HG02798 (cell line): Measurements from ENCODE around the gene ATP10D.
"Not testable (repeated sequence)": the region's sequence is repeated elsewhere in the genome, so short reads cannot be mapped to it uniquely, and the experiment has no call there.

Experiments
- ATAC-seq: cut with Tn5 transposase; IDR thresholded peaks from one replicate; pipeline ENCODE4 v1.9.1; 2021; ENCODE audit warnings: mild to moderate bottlenecking; ENCODE audit not compliant: unreplicated experiment, poor library complexity

The ATP10D gene

DNA sequence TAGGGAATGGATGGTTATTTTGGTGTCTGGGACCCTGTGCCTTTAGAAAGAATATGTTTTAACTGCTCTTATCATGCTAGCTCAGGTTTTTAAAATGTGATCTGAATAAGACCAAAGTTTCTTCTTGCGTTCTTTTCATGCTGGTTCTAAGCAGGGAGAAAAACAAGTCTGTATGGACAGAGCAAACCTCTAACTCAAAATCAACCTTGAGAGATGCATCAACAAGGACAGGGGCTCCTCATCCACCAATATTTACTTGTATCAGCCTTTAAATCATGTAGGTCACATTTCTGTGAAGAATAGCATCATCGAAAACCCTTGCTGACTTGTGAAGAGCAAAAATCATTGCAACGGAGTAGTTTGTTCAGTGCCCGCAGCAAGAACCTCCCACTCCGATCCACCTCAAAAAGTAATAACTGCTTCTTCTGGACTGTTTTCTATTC is 1.2 kb downstream of the ATP10D start:
- no peak for ATAC-seq

- not testable (repeated sequence) for ATAC-seq
These were observed 1.7 kb downstream of the ATP10D start for GRCh38 chr4:47486727-47487126.

GRCh38 chr4:47488706-47489105 is 3.6 kb downstream of the ATP10D start:
- ATAC-seq, result no peak

- peak; percentile 83 for ATAC-seq
These were observed 5.5 kb downstream of the ATP10D start for GRCh38 chr4:47490550-47490949.

GRCh38 chr4:47493238-47494123 is 8.4 kb downstream of the ATP10D start:
- ATAC-seq, result peak; percentile 59

DNA sequence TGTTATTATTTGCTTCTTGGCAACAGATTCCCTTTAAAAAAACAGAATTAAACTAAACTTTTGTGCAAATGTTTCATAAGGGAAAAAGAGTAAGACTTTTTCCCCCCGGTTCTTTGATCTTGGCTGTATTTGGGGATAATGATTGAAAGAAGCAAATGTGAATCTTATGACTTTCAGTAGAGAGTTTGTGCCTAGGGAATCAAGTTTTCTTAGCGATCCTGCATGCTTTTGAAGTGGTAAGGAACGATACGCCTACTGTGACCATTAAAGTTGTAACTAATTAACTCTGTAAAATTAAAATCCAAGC is 9.0 kb downstream of the ATP10D start:
- ATAC-seq, result no peak

GRCh38 chr4:47498899-47499298 is 13.8 kb downstream of the ATP10D start:
- peak; percentile 43 for ATAC-seq

DNA sequence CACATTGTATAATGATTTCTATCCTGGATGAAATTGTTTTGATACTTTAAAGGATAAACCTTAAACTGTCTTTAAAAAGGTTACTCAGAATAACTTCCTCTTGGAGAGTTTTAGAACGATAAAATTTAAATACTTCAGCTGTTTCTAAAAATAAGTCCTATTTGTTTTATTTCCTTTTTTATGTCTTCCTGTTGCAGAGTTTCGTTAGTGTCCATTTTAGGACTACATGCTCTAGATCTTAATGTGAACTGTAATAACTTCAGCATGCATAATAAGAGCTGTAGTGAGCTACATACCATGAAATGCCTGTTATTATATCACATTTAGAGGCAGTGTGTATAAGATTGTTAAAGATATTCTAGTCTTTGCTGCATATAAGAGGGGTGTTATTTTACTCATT is 14.6 kb downstream of the ATP10D start:
- ATAC-seq, result no peak

- no peak for ATAC-seq
These were observed 15.7 kb downstream of the ATP10D start for GRCh38 chr4:47500776-47501175.

DNA sequence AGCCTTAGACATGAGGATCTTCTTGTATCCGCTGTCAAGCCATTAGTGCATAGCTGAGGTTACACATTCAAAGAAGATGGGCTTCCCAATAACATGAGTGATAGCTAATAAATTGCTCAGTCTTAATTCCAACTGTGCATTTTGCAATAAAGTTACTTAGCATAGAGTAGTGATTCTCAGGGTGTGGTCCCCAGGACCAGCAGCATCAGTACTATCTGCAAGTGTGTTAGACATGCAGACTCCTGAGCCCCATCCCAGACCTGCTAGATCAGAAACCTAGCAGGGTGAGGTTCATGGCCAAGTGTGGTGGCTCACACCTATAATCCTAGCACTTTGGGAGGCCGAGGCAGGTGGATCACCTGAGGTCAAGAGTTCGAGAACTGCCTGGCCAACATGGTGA is 20.1 kb downstream of the ATP10D start:
- no peak for ATAC-seq

DNA sequence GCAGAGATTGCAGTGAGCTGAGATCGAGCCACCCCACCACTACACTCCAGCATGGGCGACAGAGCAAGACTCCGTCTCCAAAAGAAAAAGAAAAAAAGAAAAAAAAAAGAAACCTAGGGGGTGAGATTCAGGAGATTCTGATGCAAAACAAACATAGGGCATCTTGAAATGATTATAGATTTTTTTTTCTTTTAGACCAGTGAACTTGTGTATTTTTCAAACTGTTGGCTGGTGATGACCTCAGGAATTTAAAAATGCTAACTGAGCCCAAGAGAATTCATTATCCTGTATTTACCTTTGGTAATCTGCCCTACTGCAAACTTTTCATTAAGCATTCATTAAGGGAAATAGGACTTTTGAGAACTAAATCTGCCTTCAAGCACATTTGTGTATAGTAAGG is 20.6 kb downstream of the ATP10D start:
- no peak for ATAC-seq

DNA sequence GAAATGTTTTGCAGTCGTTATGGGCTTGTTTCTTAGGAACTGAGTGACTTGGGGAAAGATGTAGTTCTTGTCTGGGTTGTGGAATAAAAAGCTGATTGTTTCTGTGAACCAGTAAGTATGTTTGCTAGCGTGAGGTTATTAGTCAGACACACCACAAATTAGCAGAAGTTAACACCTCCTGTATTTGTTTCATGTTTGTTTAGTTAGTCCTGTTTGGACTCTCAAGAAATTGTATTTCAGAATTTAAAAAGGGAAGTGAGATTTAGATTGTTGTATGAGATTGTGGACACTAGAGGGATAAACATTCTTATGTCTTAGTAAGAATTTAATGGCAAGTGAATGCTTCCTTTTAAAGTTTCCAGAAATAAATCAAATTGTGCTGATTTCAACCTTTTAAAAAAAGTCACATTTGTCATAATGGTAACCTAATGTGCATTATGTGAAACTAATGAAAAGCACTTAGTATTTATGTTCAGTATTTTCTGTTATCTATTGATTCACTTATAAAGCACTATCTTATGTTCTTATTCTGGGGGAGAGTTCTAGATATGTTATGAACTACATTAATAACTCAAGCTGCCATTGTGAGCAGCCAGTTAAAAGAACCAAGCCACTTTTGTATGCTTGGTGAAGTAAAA is 25.6 kb downstream of the ATP10D start:
- peak; percentile 98 for ATAC-seq

- ATAC-seq, result no peak
These were observed 28.4 kb downstream of the ATP10D start for GRCh38 chr4:47513461-47513860.

DNA sequence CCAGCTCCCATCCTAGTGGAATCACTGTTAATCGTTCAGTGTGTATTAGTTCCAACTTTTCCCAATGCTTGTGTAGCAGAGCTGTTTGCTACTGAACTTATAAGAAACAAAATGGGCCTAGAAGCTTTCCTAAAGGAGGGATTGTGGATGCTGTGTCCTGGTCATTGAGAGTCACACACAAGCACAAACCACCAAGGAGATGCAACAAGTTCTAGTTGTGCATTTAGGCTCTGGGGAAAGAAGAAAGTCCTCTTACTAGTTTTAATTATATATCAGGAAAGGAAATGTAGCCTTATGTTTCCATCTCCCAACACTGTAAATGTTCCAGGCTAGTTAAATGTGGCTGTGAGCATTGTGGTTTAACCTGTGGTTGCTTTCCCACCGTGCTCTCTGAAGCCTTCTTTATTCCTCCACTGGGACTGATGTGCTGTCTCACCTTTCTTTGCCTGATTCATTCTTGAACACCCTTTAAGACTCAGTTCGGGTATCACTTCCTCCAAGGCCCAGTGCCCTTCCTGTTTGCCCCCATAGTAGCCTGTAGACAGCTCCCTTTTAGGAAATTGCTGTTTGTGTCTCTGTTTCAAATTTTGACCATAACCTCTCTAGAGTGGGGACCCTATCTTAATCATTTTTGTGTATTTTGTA is 34.3 kb downstream of the ATP10D start:
- peak; percentile 99 for ATAC-seq

- ATAC-seq, result no peak
These were observed 40.2 kb downstream of the ATP10D start for GRCh38 chr4:47525154-47525819.

DNA sequence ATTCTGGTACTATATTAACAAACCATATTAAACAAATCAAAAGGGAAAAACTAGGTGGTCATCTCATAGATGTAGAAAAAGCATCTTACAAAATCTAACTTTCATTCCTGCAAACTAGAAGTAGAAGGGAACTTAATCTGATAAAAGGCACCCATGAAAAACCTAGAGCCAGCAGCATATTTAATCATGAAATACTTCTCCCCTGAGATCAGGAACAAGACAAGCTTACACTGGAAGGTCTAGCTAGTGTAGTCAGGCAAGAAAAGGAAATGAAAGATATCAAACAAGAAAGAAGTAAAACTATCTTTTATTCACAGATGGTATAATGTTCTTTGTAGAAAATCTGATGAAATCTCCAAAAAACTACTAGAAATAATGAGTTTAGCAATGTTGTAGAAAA is 41.2 kb downstream of the ATP10D start:
- ATAC-seq, result no peak

GRCh38 chr4:47528646-47529045 is 43.6 kb downstream of the ATP10D start:
- ATAC-seq, result not testable (repeated sequence)

GRCh38 chr4:47530801-47531200 is 45.7 kb downstream of the ATP10D start:
- no peak for ATAC-seq

DNA sequence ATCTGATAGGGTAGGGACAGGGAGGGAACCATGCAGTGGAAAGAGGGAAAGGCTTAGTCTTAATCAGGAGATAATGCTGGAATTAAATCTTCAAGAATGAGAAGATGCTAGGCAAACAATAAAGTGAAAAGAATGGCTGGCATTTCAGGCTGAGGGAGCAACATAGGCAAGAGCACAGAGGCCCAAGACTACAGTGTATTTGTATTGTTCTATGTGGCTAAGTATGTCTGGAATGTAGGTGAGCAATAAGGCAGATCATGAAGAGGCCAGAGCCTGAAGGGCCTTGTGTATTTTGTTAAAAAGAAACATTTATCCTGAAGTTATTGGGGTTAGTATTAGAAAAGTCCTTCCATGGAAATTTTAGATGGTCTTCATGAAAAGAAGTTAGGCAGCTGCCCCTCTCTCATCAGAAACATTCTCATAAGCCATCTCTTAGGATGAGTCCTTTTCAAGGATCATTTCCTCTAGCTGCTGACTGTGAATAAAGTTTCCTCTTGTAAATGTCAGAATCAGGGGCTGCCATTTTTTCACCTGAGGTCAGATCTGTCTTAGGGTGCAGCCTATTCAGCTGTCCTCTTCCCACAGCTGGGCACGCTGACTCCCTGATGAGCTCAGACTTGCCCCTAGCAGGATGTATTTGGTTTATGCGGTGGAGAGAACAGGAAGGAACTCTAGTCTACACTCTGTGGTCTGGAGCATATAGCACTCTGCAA is 46.3 kb downstream of the ATP10D start:
- peak; percentile 99 for ATAC-seq

DNA sequence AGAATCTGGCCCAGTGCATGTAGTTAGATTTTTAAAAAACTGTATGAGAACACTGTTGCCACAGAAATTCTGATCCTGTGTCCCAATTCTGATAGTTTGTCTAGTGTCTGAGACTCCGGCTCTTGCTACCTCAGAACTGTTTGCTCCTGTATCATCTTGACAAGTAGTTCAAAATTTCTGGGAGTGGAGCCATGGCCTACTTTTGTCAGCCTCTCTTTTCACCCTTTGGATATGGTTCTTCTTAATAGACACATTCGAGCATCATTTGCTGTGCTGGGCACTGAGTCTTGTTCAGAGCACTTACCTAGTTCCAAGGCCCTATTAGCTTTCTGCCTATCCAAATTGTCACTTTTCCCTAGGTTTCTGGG is 46.9 kb downstream of the ATP10D start:
- ATAC-seq, result peak; percentile 9
